Lower leg skin (tissue), 4 donors: ENCODE measurements around the gene SLC6A1. TPM values are rescaled to one million over a fixed set of nuclear protein-coding genes. Genes with fewer than 3 reads are reported as not detected.

Source experiments
- DNase-seq, 2 donors: peaks; one replicate each; pipeline ENCODE4 v3.0.0-alpha.2; 2019; ENCODE audit warnings: low spot score in 2 of 2
- H3K4me3 ChIP-seq: fragments of 200-600 bp; sonication (generic); 2 replicates; pipeline ENCODE4 v1.5.1; 2017; ENCODE audit warnings: mild to moderate bottlenecking, low read depth; ENCODE audit not compliant: poor library complexity, severe bottlenecking
- CTCF ChIP-seq, 3 donors: fragments of 450-650 bp; IDR thresholded peaks; one replicate each; pipeline ENCODE4 v1.5.1; 2016; ENCODE audit warnings: antibody characterized with exemption in 3 of 3, mild to moderate bottlenecking in 3 of 3, moderate library complexity in 2 of 3
- POLR2A ChIP-seq, 2 donors: fragments of 450-650 bp; IDR thresholded peaks; one replicate each; pipeline ENCODE4 v1.6.1; 2016 to 2017; ENCODE audit warnings: antibody characterized with exemption in 2 of 2, mild to moderate bottlenecking in 1 of 2, moderate library complexity in 1 of 2
- WGBS, 2 donors: methylation state at CpG; one replicate each; pipeline ENCODE4 v1.1.5; 2018; 5-methylcytosine and 5-hydroxymethylcytosine counted together
- intact Hi-C: fragments of 100-400 bp; cut with DNase I; formaldehyde crosslinking; loops from one replicate; pipeline ENCODE4 v1.15.0; 2023; ENCODE audit warnings: low total_unique reads
- total RNA-seq, 4 donors: library from RNA; depleted of rRNA; stranded (reverse); fragments of >200 nt; gene quantifications; one replicate each; pipeline ENCODE4 v1.1.0, GENCODE V29; 2016

SLC6A1 gene
- total RNA-seq, 4 donors from 2014 or later: 0.10 to 2.3 (median 1.1) TPM; not detected in 1

GRCh38 chr3:11015369-11015768, 22.8 kb downstream of the SLC6A1 start:
- WGBS, 2 donors: 78 to 85% methylated on average over 16 of the region's 16 CpGs
- no peak overlapping the region for H3K4me3 ChIP-seq
- DNase-seq: no peak
- intact Hi-C loops: no loop called here
- TF ChIP-seq CTCF (IDR thresholded peaks at IDR 0.05): no peak
- TF ChIP-seq POLR2A (IDR thresholded peaks at IDR 0.05): no peak

GRCh38 chr3:11016727-11017126, 24.2 kb downstream of the SLC6A1 start:
- H3K4me3 ChIP-seq: no peak overlapping the region
- TF ChIP-seq CTCF (IDR thresholded peaks at IDR 0.05): no peak
- TF ChIP-seq POLR2A (IDR thresholded peaks at IDR 0.05): no peak
- intact Hi-C loops: no loop called here
- WGBS, 2 donors: 72 to 81% methylated on average over 5 of the region's 5 CpGs
- no peak for DNase-seq

- DNase-seq: no peak
- no peak for TF ChIP-seq POLR2A (IDR thresholded peaks at IDR 0.05)
- no peak for TF ChIP-seq CTCF (IDR thresholded peaks at IDR 0.05)
- WGBS, 2 donors: 68% methylated on average over 3 of the region's 3 CpGs
- intact Hi-C loops: no loop called here
- H3K4me3 ChIP-seq: no peak overlapping the region
Observed at GRCh38 chr3:11019116-11019819, 26.7 kb downstream of the SLC6A1 start.

- intact Hi-C loops: no loop called here
- 66 to 81% methylated on average over 2 of the region's 2 CpGs for WGBS, 2 donors
- H3K4me3 ChIP-seq: no peak overlapping the region
- TF ChIP-seq CTCF (IDR thresholded peaks at IDR 0.05): no peak
- no peak for TF ChIP-seq POLR2A (IDR thresholded peaks at IDR 0.05)
- no peak for DNase-seq
Observed at GRCh38 chr3:11020764-11021163, 28.2 kb downstream of the SLC6A1 start.

GRCh38 chr3:11021611-11022011, 29.1 kb downstream of the SLC6A1 start:
- DNase-seq: no peak
- intact Hi-C loops: no loop called here
- WGBS, 2 donors: 62 to 71% methylated on average over 8 of the region's 8 CpGs
- TF ChIP-seq POLR2A (IDR thresholded peaks at IDR 0.05) (no peak), CTCF (IDR thresholded peaks at IDR 0.05) (no peak)
- H3K4me3 ChIP-seq: no peak overlapping the region

GRCh38 chr3:11022115-11022514, 29.6 kb downstream of the SLC6A1 start:
- TF ChIP-seq CTCF (IDR thresholded peaks at IDR 0.05): no peak
- TF ChIP-seq POLR2A (IDR thresholded peaks at IDR 0.05): no peak
- no peak overlapping the region for H3K4me3 ChIP-seq
- WGBS, 2 donors: 81 to 87% methylated on average over 10 of the region's 10 CpGs
- no peak for DNase-seq
- intact Hi-C loops: no loop called here
